Activated CD4-positive, alpha-beta T cell treated with anti-CD3 and anti-CD28 coated beads for 36 hours (primary cell): ENCODE results near the gene R3HDM1. TPM values are rescaled to one million over a fixed set of nuclear protein-coding genes. Genes with fewer than 3 reads are reported as not detected.
A peak's percentile ranks its signal among the peaks of the same experiment; 100 is the strongest.
"Not testable (repeated sequence)": the region's sequence is repeated elsewhere in the genome, so short reads cannot be mapped to it uniquely, and the experiment has no call there.

Experiments
- ATAC-seq: fragments of 200-7000 bp; cut with Tn5 transposase; one replicate; pipeline ENCODE4 v1.10.0; 2021; ENCODE audit warnings: mild to moderate bottlenecking, moderate library complexity
- CTCF ChIA-PET: fragments of 350-600 bp; sonication (Branson Sonifier 250); formaldehyde crosslinking; loops from one replicate; lab custom pipeline; 2021; ENCODE audit warnings: antibody characterized with exemption; lab: Charles Lee
- POLR2A ChIA-PET: fragments of 350-600 bp; sonication (Branson Sonifier 250); formaldehyde crosslinking; loops from one replicate; lab custom pipeline; 2021; ENCODE audit warnings: antibody characterized with exemption, inconsistent platforms; lab: Charles Lee
- DNase-seq: peaks from one replicate; pipeline ENCODE4 v3.0.0-alpha.2; 2020
- H3K27ac Mint-ChIP-seq: one replicate; pipeline ENCODE4 v1.8.0; 2021; ENCODE audit warnings: mixed read lengths
- H3K27me3 Mint-ChIP-seq: one replicate; pipeline ENCODE4 v1.8.0; 2021; ENCODE audit warnings: mixed read lengths
- H3K36me3 Mint-ChIP-seq: one replicate; pipeline ENCODE4 v1.8.0; 2021; ENCODE audit warnings: low read depth, mixed read lengths
- H3K4me1 Mint-ChIP-seq: one replicate; pipeline ENCODE4 v1.8.0; 2021; ENCODE audit warnings: mixed read lengths
- H3K4me3 Mint-ChIP-seq: one replicate; pipeline ENCODE4 v1.8.0; 2021; ENCODE audit warnings: mild to moderate bottlenecking, moderate library complexity, mixed read lengths
- H3K9me3 Mint-ChIP-seq: one replicate; pipeline ENCODE4 v1.8.0; 2021; ENCODE audit warnings: low read depth, mixed read lengths
- intact Hi-C, 2 experiments: fragments of 100-400 bp; cut with DNase I in 1 of 2; cut with micrococcal nuclease in 1 of 2; formaldehyde crosslinking; loops; one replicate each; pipeline versions ENCODE4 v1.14.2 to v1.15.1; 2022 to 2024; cut with DNase I, micrococcal nuclease
- total RNA-seq, 2 experiments: library from RNA; stranded (reverse); gene quantifications; one replicate each; pipeline ENCODE4 v1.2.3, GENCODE V29; 2021

The R3HDM1 gene
- total RNA-seq, 2 experiments from 2014 or later: 62.6 to 100.0 TPM

- no peaks in the 10 kb centered on the region for H3K9me3 Mint-ChIP-seq
- intact Hi-C loops: no loop called here
- POLR2A ChIA-PET: no interaction called here
These were observed 143.2 kb downstream of the R3HDM1 start for GRCh38 chr2:135674453-135674852.

GRCh38 chr2:135676031-135676430, 144.7 kb downstream of the R3HDM1 start:
- H3K36me3 Mint-ChIP-seq: peaks cover 41% of the 10 kb centered on the region
- ATAC-seq (no peak), DNase-seq (no peak)
- H3K9me3 Mint-ChIP-seq: no peaks in the 10 kb centered on the region
- CTCF ChIA-PET: interaction anchor here (1.4 kb wide), 2 partner anchors 10 to 33 kb away, joined by 4 to 7 read pairs; no protein-coding TSS in a partner anchor
- no peak overlapping the region for H3K27ac Mint-ChIP-seq
- intact Hi-C loops: no loop called here
- POLR2A ChIA-PET: interaction anchor here (0.6 kb wide), 1 partner anchor 82 kb away, joined by 3 read pairs; no protein-coding TSS in a partner anchor
- no peaks in the 10 kb centered on the region for H3K4me1 Mint-ChIP-seq
- no peak overlapping the region for H3K4me3 Mint-ChIP-seq
- no peaks in the 10 kb centered on the region for H3K27me3 Mint-ChIP-seq

More at GRCh38 chr2:135674453-135674852, 143.2 kb downstream of the R3HDM1 start:
- Mint-ChIP-seq H3K4me1 (no peaks in the 10 kb centered on the region), H3K4me3 (no peak overlapping the region), H3K36me3 (peaks cover 35% of the 10 kb centered on the region), H3K27me3 (no peaks in the 10 kb centered on the region), H3K27ac (no peak overlapping the region)
- no peak for ATAC-seq
- CTCF ChIA-PET: no interaction called here
- no peak for DNase-seq

- CTCF ChIA-PET: interaction anchor here (0.7 to 1.1 kb wide), 3 partner anchors 14 to 510 kb away, joined by 3 read pairs; no protein-coding TSS in a partner anchor
- POLR2A ChIA-PET: no interaction called here
- Mint-ChIP-seq H3K36me3 (peaks cover 39% of the 10 kb centered on the region), H3K4me3 (no peak overlapping the region), H3K9me3 (no peaks in the 10 kb centered on the region), H3K27me3 (no peaks in the 10 kb centered on the region), H3K4me1 (no peaks in the 10 kb centered on the region), H3K27ac (no peak overlapping the region)
- ATAC-seq (no peak), DNase-seq (no peak)
- intact Hi-C loops: no loop called here
These were observed 147.8 kb downstream of the R3HDM1 start for GRCh38 chr2:135679125-135679524.

GRCh38 chr2:135685361-135685760, 154.1 kb downstream of the R3HDM1 start:
- DNase-seq: no peak
- ATAC-seq: no peak
- POLR2A ChIA-PET: no interaction called here
- Mint-ChIP-seq H3K4me3 (no peak overlapping the region), H3K27ac (peak overlapping the region; percentile 1), H3K36me3 (peaks cover 33% of the 10 kb centered on the region), H3K27me3 (no peaks in the 10 kb centered on the region), H3K4me1 (peaks cover 25% of the 10 kb centered on the region), H3K9me3 (no peaks in the 10 kb centered on the region)
- CTCF ChIA-PET: interaction anchor here (0.6 to 1.1 kb wide), 3 partner anchors 20 to 180 kb away, joined by 3 to 4 read pairs (median 4); no protein-coding TSS in a partner anchor
- intact Hi-C loops: no loop called here

- ChIA-PET CTCF (interaction anchor here (1.4 to 1.6 kb wide), 2 partner anchors 54 to 685 kb away, joined by 5 to 6 read pairs; no protein-coding TSS in a partner anchor), POLR2A (no interaction called here)
- DNase-seq: no peak
- Mint-ChIP-seq H3K27ac (peak overlapping the region; percentile 75), H3K4me1 (peaks cover 31% of the 10 kb centered on the region), H3K36me3 (peaks cover 21% of the 10 kb centered on the region), H3K4me3 (no peak overlapping the region), H3K27me3 (no peaks in the 10 kb centered on the region), H3K9me3 (no peaks in the 10 kb centered on the region)
- no peak for ATAC-seq
- intact Hi-C loops: no loop called here
These were observed 157.7 kb downstream of the R3HDM1 start for GRCh38 chr2:135688978-135689377.

GRCh38 chr2:135689679-135690078, 158.4 kb downstream of the R3HDM1 start:
- intact Hi-C loops: no loop called here
- ChIA-PET CTCF (interaction anchor here (1.4 to 1.6 kb wide), 2 partner anchors 53 to 686 kb away, joined by 5 to 6 read pairs; no protein-coding TSS in a partner anchor), POLR2A (no interaction called here)
- Mint-ChIP-seq H3K9me3 (no peaks in the 10 kb centered on the region), H3K4me3 (peak overlapping the region; percentile 49), H3K36me3 (peaks cover 20% of the 10 kb centered on the region), H3K27me3 (no peaks in the 10 kb centered on the region), H3K4me1 (peaks cover 31% of the 10 kb centered on the region), H3K27ac (peak overlapping the region; percentile 86)
- DNase-seq (no peak), ATAC-seq (peak; percentile 86)

- intact Hi-C loops: loop anchor here in 1 of 2 experiments (5.0 kb wide), 1 partner anchor 32 kb away; no protein-coding TSS in a partner anchor
- ChIA-PET CTCF (interaction anchor here (1.5 kb wide), 1 partner anchor 15 kb away, joined by 4 read pairs; no protein-coding TSS in a partner anchor), POLR2A (no interaction called here)
- H3K36me3 Mint-ChIP-seq: peaks cover 8% of the 10 kb centered on the region
- no peak overlapping the region for H3K27ac Mint-ChIP-seq
- H3K27me3 Mint-ChIP-seq: no peaks in the 10 kb centered on the region
- no peaks in the 10 kb centered on the region for H3K9me3 Mint-ChIP-seq
- peaks cover 12% of the 10 kb centered on the region for H3K4me1 Mint-ChIP-seq
- DNase-seq: no peak
- no peak overlapping the region for H3K4me3 Mint-ChIP-seq
- ATAC-seq: no peak
These were observed 163.4 kb downstream of the R3HDM1 start for GRCh38 chr2:135694711-135695110.

GRCh38 chr2:135698838-135699237, 167.6 kb downstream of the R3HDM1 start:
- no peaks in the 10 kb centered on the region for H3K9me3 Mint-ChIP-seq
- H3K36me3 Mint-ChIP-seq: peaks cover 10% of the 10 kb centered on the region
- no peak overlapping the region for H3K4me3 Mint-ChIP-seq
- intact Hi-C loops: loop anchor here in 1 of 2 experiments (5.0 kb wide), 1 partner anchor 37 kb away; no protein-coding TSS in a partner anchor
- no peak for DNase-seq
- H3K27ac Mint-ChIP-seq: no peak overlapping the region
- CTCF ChIA-PET: no interaction called here
- ATAC-seq: no peak
- POLR2A ChIA-PET: no interaction called here
- no peaks in the 10 kb centered on the region for H3K27me3 Mint-ChIP-seq
- no peaks in the 10 kb centered on the region for H3K4me1 Mint-ChIP-seq

- ChIA-PET POLR2A (no interaction called here), CTCF (interaction anchor here (2.6 kb wide), 1 partner anchor 8 kb away, joined by 8 read pairs; no protein-coding TSS in a partner anchor)
- Mint-ChIP-seq H3K9me3 (no peaks in the 10 kb centered on the region), H3K27ac (no peak overlapping the region), H3K4me3 (no peak overlapping the region), H3K36me3 (peaks cover 1% of the 10 kb centered on the region), H3K27me3 (no peaks in the 10 kb centered on the region), H3K4me1 (no peaks in the 10 kb centered on the region)
- ATAC-seq: peak; percentile 77
- intact Hi-C loops: loop anchor here in 1 of 2 experiments (10.0 kb wide), 1 partner anchor 167 kb away; the partner anchor contains the start of genes R3HDM1 and ZRANB3
- DNase-seq: no peak
These were observed 170.2 kb downstream of the R3HDM1 start for GRCh38 chr2:135701442-135701841.

GRCh38 chr2:135703300-135703699, 172.0 kb downstream of the R3HDM1 start:
- no peaks in the 10 kb centered on the region for H3K9me3 Mint-ChIP-seq
- intact Hi-C loops: loop anchor here in 1 of 2 experiments (10.0 kb wide), 1 partner anchor 168 kb away; the partner anchor contains the start of genes R3HDM1 and ZRANB3
- no peaks in the 10 kb centered on the region for H3K4me1 Mint-ChIP-seq
- no peak overlapping the region for H3K27ac Mint-ChIP-seq
- no peak overlapping the region for H3K4me3 Mint-ChIP-seq
- ChIA-PET POLR2A (interaction anchor here (0.6 kb wide), 1 partner anchor 146 kb away, joined by 3 read pairs; no protein-coding TSS in a partner anchor), CTCF (interaction anchor here (0.6 to 1.5 kb wide), 7 partner anchors 24 to 714 kb away, joined by 3 to 4 read pairs (median 3); no protein-coding TSS in a partner anchor)
- DNase-seq (no peak), ATAC-seq (no peak)
- H3K36me3 Mint-ChIP-seq: peaks cover 1% of the 10 kb centered on the region
- no peaks in the 10 kb centered on the region for H3K27me3 Mint-ChIP-seq

- CTCF ChIA-PET: interaction anchor here (0.8 to 1.5 kb wide), 3 partner anchors 39 to 715 kb away, joined by 3 to 4 read pairs (median 3); no protein-coding TSS in a partner anchor
- DNase-seq, H3K9me3 Mint-ChIP-seq, H3K27me3 Mint-ChIP-seq, H3K36me3 Mint-ChIP-seq, H3K4me3 Mint-ChIP-seq, POLR2A ChIA-PET, ATAC-seq, H3K27ac Mint-ChIP-seq, H3K4me1 Mint-ChIP-seq: not testable (repeated sequence)
- intact Hi-C loops: loop anchor here in 1 of 2 experiments (10.0 kb wide), 1 partner anchor 169 kb away; the partner anchor contains the start of genes R3HDM1 and ZRANB3
These were observed 172.8 kb downstream of the R3HDM1 start for GRCh38 chr2:135704075-135704474.
